Transverse colon (tissue), 4 donors: ENCODE data around the gene AKAP1.
A peak's percentile ranks its signal among the peaks of the same experiment; 100 is the strongest.

Experiments used
- POLR2A ChIP-seq: fragments of 450-650 bp; IDR thresholded peaks from one replicate; pipeline ENCODE4 v1.6.1; 2016; ENCODE audit warnings: antibody characterized with exemption, mild to moderate bottlenecking, moderate library complexity
- POLR2AphosphoS5 ChIP-seq, 3 donors: sonication (generic); formaldehyde crosslinking; IDR thresholded peaks; one replicate each; pipeline ENCODE4 v1.6.1; 2016; ENCODE audit warnings: antibody characterized with exemption in 3 of 3
- TF ChIP-seq, protein P1 (sequence below), 5 experiments: fragments of 200-600 bp in 3 of 5; fragments of 450-650 bp in 2 of 5; sonication (generic) in 3 of 5; IDR thresholded peaks; 1 replicate in 2 of 5; 2 replicates in 3 of 5; pipeline ENCODE4 v1.5.1; 2016 to 2017; ENCODE audit warnings: antibody characterized with exemption in 5 of 5, inconsistent platforms in 3 of 5, mild to moderate bottlenecking in 2 of 5, moderate library complexity in 1 of 5

DNA sequence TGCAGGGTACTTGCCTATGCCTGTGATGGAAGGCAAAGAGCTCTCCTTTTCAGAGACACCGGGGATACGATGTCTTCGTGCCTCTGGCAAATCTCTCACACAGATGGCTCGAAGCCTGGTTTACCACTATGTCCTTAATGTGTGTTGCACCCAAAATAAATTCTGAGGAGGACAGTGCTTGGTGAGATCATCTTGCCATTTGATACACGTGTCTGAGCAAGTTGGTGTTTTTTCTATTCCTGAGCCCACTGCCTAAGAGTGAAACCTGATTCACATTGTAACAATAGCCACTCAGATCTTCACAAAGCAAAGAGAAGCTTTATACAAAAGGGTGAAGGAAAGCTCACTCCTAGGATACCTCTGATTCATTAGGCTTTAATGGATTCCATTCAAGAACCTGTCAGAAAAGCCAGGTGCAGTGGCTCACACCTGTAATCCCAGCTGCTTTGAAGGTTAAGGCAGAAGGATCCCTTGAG is 33.1 kb upstream of the AKAP1 start:
- TF ChIP-seq, protein P1, sequence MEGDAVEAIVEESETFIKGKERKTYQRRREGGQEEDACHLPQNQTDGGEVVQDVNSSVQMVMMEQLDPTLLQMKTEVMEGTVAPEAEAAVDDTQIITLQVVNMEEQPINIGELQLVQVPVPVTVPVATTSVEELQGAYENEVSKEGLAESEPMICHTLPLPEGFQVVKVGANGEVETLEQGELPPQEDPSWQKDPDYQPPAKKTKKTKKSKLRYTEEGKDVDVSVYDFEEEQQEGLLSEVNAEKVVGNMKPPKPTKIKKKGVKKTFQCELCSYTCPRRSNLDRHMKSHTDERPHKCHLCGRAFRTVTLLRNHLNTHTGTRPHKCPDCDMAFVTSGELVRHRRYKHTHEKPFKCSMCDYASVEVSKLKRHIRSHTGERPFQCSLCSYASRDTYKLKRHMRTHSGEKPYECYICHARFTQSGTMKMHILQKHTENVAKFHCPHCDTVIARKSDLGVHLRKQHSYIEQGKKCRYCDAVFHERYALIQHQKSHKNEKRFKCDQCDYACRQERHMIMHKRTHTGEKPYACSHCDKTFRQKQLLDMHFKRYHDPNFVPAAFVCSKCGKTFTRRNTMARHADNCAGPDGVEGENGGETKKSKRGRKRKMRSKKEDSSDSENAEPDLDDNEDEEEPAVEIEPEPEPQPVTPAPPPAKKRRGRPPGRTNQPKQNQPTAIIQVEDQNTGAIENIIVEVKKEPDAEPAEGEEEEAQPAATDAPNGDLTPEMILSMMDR (IDR thresholded peaks at IDR 0.05) = no peak
- TF ChIP-seq POLR2A = no peak
- TF ChIP-seq POLR2AphosphoS5 (IDR thresholded peaks at IDR 0.05) = peak in 1 of 3 donors; percentile 27
